Neural progenitor cell (in vitro differentiated cells): ENCODE data around the gene TPP2.

Experiments
- EZH2 ChIP-seq: fragments of 200-600 bp; sonication (generic); IDR thresholded peaks from 2 replicates; pipeline ENCODE4 v1.6.1; 2017; ENCODE audit warnings: antibody characterized with exemption, mild to moderate bottlenecking, moderate library complexity
- EZH2phosphoT487 ChIP-seq: fragments of 200-600 bp; sonication (generic); IDR thresholded peaks from 2 replicates; pipeline ENCODE4 v1.6.1; 2017; ENCODE audit warnings: antibody characterized with exemption
- TF ChIP-seq, protein P1 (sequence below): fragments of 200-600 bp; sonication (generic); IDR thresholded peaks from 2 replicates; pipeline ENCODE4 v1.5.1; 2017; ENCODE audit warnings: antibody characterized with exemption, mild to moderate bottlenecking

DNA sequence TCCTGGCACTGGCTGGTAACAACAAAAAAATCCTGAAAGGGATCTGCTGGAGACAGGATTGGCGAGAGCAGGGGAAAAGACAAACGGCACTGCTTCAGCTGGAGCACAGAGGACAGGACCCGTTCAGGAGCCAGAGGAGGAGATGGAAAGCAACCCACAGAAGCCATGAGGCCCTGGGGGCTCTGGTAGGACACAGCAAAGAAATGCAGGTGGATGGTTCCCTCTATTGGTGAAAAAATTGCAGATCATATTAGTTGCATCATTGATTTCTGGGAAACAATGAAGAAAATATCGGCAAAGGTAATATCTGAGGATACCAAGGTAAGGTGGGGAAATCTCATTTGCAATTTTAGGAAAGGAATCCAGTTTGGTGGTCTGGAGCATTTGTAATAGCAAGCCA is 25.7 kb upstream of the TPP2 start:
- no peak for TF ChIP-seq EZH2
- TF ChIP-seq, protein P1, sequence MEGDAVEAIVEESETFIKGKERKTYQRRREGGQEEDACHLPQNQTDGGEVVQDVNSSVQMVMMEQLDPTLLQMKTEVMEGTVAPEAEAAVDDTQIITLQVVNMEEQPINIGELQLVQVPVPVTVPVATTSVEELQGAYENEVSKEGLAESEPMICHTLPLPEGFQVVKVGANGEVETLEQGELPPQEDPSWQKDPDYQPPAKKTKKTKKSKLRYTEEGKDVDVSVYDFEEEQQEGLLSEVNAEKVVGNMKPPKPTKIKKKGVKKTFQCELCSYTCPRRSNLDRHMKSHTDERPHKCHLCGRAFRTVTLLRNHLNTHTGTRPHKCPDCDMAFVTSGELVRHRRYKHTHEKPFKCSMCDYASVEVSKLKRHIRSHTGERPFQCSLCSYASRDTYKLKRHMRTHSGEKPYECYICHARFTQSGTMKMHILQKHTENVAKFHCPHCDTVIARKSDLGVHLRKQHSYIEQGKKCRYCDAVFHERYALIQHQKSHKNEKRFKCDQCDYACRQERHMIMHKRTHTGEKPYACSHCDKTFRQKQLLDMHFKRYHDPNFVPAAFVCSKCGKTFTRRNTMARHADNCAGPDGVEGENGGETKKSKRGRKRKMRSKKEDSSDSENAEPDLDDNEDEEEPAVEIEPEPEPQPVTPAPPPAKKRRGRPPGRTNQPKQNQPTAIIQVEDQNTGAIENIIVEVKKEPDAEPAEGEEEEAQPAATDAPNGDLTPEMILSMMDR = peak; percentile 24
- no peak for TF ChIP-seq EZH2phosphoT487
